GM12864 (cell line): ENCODE measurements around the gene OCRL.

ENCODE experiments used
- DNase-seq: peaks from one replicate; pipeline ENCODE4 v3.0.0-alpha.2; 2011; ENCODE audit warnings: low read depth
- H3K4me3 ChIP-seq: 2 replicates; pipeline ENCODE4 v1.5.1; 2011; ENCODE audit warnings: mild to moderate bottlenecking, low read depth, low read length, control low read depth
- CTCF ChIP-seq: IDR thresholded peaks from 2 replicates; pipeline ENCODE4 v1.5.1; 2011; ENCODE audit warnings: low read depth, mild to moderate bottlenecking, moderate library complexity, low read length, control low read depth, inconsistent platforms; ENCODE audit errors: missing control alignments

OCRL gene

DNA sequence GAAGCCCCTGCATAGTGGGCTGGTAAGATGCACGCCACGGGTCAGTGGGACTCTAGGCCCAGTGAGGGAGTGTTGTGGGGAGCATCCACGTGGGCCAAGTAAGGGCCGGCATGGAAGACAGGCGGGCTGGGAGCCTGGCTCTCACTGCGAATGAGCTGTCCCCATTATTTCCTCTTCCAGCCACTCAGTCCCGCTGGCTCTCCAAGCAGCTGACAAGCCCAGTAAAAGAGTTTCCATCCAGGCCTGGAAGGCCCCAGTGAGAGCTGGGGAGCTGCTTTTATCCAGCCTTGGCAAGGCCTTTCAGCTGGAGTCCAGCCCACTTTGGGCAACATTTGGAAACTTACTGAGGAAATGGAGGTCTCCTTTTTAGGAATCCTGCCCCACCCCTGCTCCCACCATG lies 89.8 kb downstream of the OCRL start:
- no peak for TF ChIP-seq CTCF
- DNase-seq: no peak
- no peak overlapping the region for H3K4me3 ChIP-seq

DNA sequence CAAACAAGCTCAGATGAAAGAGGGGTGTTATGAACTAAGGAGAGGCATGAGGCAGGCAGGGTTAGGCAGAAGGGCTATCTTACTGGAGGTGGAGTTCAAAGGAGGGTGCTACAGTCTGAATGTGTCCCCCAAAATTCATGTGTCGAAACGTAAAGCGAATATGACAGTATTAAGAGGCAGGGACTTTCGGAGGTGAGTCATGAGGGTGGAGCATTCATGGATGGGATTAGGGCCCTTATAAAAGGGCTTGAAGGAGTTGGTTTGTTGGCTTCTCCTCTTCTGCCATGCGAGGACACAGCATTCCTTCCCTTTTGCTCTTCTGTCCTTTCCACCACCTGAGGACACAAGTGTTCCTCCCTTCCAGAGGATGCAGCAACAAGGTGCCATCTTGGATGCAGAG lies 91.8 kb downstream of the OCRL start:
- no peak overlapping the region for H3K4me3 ChIP-seq
- DNase-seq: no peak
- TF ChIP-seq CTCF: no peak

DNA sequence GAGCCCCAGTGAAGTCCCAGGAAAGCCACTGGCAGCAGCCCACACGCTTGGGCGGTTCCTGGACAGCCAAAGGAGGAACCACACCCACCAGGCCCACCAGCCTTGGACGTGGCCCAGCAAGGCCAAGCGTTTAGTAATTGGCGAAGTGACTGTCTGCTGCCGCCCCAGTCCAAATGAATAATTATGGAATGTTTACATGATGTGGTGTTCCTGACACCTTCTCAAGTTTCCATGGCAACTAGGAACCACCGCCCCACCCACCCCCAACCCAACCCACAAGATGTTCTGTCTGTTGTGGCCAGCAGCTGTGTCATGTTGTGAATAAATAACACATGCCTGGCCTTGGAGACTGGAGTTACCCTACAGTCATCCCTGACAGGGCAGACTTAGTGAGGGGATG lies 92.4 kb downstream of the OCRL start:
- TF ChIP-seq CTCF: no peak
- DNase-seq: no peak
- H3K4me3 ChIP-seq: no peak overlapping the region

DNA sequence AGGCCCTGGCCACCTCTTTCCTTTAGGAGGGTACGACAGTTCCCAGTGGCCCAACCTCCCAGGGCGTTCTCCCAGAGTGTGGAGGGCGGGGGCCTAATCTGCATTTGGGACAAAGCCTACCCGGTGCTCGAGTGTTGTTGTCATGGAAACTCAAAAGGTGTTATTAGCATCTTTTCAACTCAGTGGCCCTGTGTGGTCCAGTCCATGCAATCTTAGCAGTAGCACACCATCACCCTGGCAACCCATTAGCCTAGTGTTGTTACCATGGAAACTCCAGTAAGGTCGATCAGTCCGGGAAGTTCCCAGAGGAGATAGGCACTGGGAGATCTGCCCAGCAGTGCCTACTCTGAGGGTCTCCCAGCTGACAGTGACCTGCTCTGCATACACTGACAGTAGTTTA lies 94.5 kb downstream of the OCRL start:
- no peak overlapping the region for H3K4me3 ChIP-seq
- TF ChIP-seq CTCF: no peak
- no peak for DNase-seq

DNA sequence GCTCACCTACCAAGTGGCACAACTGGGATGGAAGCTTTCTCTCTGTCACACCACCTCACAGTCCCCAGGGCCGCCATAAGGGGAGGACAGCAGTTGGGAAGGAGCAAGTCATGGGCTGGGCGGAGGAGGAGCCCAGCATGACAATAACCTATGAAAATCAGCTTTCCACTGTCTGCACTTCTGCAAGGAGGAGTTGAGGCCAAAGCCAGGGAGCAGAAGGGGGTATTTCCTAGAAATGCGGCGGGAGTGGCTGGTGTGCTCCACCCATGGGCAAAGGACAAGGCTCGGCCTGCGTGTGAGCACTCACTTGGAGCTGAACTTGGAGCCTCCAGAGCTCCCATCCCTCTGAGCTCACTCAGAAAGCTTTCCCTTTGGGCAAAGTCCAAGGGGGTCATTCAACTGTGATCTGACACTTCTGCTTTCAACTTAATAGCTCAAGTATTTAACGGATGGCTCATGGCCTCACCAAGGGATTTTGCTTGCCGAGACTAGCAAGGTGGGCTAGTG lies 96.2 kb downstream of the OCRL start:
- no peak for TF ChIP-seq CTCF
- no peak for DNase-seq
- no peak overlapping the region for H3K4me3 ChIP-seq

DNA sequence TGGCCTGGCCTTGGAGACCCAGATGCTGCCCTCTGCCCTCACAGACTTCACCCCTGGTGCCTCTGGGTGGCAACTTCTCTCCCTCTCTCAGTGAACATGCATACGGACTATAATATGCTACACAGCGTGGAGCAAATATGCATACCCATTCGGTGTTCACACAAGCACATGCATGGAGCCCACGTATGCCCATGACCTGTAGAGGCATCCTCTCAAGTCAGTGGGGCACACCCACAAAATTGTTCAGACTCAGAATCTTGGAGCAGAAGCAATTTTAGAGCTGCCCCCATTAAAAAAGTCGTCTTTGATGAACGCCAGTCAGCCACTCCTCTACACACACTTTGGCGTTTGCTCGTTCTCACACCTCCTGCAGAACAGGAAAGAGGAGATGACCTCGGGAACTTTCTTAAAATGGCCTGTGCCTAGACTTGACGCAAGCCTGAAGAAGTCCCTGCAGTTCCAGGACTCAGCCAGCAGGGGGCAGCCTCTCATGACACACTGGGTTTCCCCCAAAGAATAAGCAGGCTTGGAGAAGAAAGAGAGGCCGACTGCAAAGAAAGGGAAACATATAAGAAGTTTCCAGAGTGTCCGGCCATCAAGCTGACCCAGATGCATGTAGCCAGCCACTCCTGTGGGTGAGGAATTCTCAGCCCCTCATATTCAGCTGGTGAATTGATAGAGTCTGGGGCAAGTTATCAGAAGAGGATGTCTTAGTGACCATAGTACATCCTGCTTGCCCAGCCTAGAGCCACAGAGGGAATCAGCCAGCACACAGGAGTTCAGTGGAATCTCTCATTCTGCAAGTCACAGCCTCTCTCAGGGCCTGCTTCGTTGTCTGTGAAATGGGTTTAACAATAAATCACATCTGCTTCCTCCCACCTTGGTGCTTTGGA lies 97.4 kb downstream of the OCRL start:
- DNase-seq: peak; percentile 18
- no peak overlapping the region for H3K4me3 ChIP-seq
- TF ChIP-seq CTCF: peak; percentile 90

GRCh38 chrX:129638917-129639316 lies 98.9 kb downstream of the OCRL start:
- no peak overlapping the region for H3K4me3 ChIP-seq
- no peak for TF ChIP-seq CTCF
- DNase-seq: no peak
